Measurements from ENCODE around the gene PARP12. TPM values are rescaled to one million over a fixed set of nuclear protein-coding genes. Genes with fewer than 3 reads are reported as not detected.

PARP12 gene
- total and polyA plus RNA-seq, 2 of the 13 experiments (the other 11 are each of a cell fraction or from before 2014, with no cell fraction given), result 15.5 to 35.2 TPM

DNA sequence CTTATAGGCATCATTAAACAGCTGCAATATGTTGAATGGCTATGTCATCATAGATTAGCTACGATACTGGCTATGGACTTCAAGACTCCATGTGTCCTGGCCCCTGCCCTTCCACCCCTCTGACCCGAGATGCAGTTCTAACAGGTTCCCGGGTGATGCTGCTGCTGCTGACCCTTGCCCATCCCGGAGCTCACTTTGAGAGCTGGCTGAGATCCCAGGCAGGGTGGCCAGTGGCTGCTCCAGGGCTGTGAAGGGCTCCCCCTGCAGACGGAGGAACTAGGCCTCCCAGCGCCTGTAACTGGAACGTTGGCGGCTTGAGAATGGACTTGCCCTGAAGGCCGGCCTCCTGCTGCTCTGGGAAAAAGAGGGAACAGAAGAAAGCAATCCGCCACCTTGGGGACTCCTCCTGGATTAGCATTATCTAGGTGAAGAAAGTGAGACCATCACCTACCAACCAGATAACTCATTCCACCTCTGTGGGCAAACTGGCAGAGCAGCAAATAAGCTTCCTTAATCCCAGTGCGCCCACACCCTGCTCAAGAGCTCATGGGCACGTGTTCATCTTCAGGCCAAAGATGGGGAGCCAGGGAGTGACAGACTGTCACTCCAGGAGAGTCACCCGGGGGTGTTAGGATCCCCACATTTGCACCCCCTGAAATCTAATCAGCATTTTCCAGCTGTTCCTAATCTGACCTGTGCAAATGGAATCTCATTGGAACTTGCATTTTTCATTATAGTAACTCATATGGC, 56.8 kb downstream of the PARP12 start (continued):
- TF ChIP-seq, protein P1, sequence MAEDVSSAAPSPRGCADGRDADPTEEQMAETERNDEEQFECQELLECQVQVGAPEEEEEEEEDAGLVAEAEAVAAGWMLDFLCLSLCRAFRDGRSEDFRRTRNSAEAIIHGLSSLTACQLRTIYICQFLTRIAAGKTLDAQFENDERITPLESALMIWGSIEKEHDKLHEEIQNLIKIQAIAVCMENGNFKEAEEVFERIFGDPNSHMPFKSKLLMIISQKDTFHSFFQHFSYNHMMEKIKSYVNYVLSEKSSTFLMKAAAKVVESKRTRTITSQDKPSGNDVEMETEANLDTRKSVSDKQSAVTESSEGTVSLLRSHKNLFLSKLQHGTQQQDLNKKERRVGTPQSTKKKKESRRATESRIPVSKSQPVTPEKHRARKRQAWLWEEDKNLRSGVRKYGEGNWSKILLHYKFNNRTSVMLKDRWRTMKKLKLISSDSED (CRISPR knock-in tag; IDR thresholded peaks at IDR 0.05), result no peak
- TF ChIP-seq, protein P2, sequence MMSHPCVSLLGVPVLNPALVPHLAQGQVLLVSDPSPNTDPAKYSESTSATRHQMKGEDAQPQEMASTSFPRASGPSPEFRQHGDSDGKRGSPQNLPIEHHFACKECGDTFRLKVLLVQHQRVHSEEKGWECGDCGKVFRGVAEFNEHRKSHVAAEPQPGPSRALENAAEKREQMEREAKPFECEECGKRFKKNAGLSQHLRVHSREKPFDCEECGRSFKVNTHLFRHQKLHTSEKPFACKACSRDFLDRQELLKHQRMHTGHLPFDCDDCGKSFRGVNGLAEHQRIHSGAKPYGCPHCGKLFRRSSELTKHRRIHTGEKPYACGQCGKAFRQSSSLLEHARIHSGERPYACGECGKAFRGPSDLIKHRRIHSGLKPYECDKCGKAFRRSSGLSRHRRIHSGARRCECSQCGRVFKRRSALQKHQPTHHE (CRISPR knock-in tag; IDR thresholded peaks at IDR 0.05; ENCODE audit: borderline replicate concordance), result no peak
- TF ChIP-seq CCAR2 (optimal IDR thresholded peaks at IDR 0.05; ENCODE audit: low read depth, low read length) (no peak), NR2F1 (CRISPR knock-in tag; IDR thresholded peaks at IDR 0.05) (no peak), ZNF570 (CRISPR knock-in tag; IDR thresholded peaks at IDR 0.05; ENCODE audit: borderline replicate concordance) (no peak), ZNF556 (CRISPR knock-in tag; IDR thresholded peaks at IDR 0.05; ENCODE audit: borderline replicate concordance) (no peak), KDM2A (CRISPR knock-in tag; IDR thresholded peaks at IDR 0.05; ENCODE audit: borderline replicate concordance, low read depth) (peak; percentile 61; the same call in 1 of the 2 replicates), NFATC3 (CRISPR knock-in tag; IDR thresholded peaks at IDR 0.05) (no peak), ATAD3A (CRISPR knock-in tag; IDR thresholded peaks at IDR 0.05) (no peak), ZNF616 (CRISPR knock-in tag; IDR thresholded peaks at IDR 0.05; ENCODE audit: low read depth) (no peak), CHD2 (IDR thresholded peaks at IDR 0.05; ENCODE audit: low read depth, low read length) (no peak), ZNF264 (CRISPR knock-in tag; IDR thresholded peaks at IDR 0.05) (no peak), ZNF749 (CRISPR knock-in tag; IDR thresholded peaks at IDR 0.05; ENCODE audit: borderline replicate concordance) (no peak), ATF1 (CRISPR knock-in tag; IDR thresholded peaks at IDR 0.05) (no peak), ZFYVE20 (CRISPR knock-in tag; IDR thresholded peaks at IDR 0.05; ENCODE audit: borderline replicate concordance, low read depth) (no peak), POLR2AphosphoS2 (IDR thresholded peaks at IDR 0.05; ENCODE audit: low read depth, low read length) (no peak), MYC (CRISPR knock-in tag; IDR thresholded peaks at IDR 0.05; ENCODE audit: borderline replicate concordance) (0 out of 2 replicates have a peak, but pooled peaks have one; percentile 36)
- TF ChIP-seq, protein P3, sequence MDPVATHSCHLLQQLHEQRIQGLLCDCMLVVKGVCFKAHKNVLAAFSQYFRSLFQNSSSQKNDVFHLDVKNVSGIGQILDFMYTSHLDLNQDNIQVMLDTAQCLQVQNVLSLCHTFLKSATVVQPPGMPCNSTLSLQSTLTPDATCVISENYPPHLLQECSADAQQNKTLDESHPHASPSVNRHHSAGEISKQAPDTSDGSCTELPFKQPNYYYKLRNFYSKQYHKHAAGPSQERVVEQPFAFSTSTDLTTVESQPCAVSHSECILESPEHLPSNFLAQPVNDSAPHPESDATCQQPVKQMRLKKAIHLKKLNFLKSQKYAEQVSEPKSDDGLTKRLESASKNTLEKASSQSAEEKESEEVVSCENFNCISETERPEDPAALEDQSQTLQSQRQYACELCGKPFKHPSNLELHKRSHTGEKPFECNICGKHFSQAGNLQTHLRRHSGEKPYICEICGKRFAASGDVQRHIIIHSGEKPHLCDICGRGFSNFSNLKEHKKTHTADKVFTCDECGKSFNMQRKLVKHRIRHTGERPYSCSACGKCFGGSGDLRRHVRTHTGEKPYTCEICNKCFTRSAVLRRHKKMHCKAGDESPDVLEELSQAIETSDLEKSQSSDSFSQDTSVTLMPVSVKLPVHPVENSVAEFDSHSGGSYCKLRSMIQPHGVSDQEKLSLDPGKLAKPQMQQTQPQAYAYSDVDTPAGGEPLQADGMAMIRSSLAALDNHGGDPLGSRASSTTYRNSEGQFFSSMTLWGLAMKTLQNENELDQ (CRISPR knock-in tag; IDR thresholded peaks at IDR 0.05; ENCODE audit: borderline replicate concordance), result no peak
- TF ChIP-seq, protein P4, sequence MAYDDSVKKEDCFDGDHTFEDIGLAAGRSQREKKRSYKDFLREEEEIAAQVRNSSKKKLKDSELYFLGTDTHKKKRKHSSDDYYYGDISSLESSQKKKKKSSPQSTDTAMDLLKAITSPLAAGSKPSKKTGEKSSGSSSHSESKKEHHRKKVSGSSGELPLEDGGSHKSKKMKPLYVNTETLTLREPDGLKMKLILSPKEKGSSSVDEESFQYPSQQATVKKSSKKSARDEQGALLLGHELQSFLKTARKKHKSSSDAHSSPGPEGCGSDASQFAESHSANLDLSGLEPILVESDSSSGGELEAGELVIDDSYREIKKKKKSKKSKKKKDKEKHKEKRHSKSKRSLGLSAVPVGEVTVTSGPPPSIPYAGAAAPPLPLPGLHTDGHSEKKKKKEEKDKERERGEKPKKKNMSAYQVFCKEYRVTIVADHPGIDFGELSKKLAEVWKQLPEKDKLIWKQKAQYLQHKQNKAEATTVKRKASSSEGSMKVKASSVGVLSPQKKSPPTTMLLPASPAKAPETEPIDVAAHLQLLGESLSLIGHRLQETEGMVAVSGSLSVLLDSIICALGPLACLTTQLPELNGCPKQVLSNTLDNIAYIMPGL (CRISPR knock-in tag; IDR thresholded peaks at IDR 0.05; ENCODE audit: borderline replicate concordance in 1 of 2, low read depth in 1 of 2), result peak; percentile 33 to 68; a peak in 2 of 4 replicates
- TF ChIP-seq, protein P5, sequence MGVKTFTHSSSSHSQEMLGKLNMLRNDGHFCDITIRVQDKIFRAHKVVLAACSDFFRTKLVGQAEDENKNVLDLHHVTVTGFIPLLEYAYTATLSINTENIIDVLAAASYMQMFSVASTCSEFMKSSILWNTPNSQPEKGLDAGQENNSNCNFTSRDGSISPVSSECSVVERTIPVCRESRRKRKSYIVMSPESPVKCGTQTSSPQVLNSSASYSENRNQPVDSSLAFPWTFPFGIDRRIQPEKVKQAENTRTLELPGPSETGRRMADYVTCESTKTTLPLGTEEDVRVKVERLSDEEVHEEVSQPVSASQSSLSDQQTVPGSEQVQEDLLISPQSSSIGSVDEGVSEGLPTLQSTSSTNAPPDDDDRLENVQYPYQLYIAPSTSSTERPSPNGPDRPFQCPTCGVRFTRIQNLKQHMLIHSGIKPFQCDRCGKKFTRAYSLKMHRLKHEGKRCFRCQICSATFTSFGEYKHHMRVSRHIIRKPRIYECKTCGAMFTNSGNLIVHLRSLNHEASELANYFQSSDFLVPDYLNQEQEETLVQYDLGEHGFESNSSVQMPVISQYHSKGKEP (CRISPR knock-in tag; IDR thresholded peaks at IDR 0.05), result no peak
